GM10266 (cell line): Measurements from ENCODE around the gene ENDOG.

Source experiments
- DNase-seq: peaks from one replicate; pipeline ENCODE4 v3.0.0; 2012; ENCODE audit errors: extremely low spot score
- CTCF ChIP-seq: IDR thresholded peaks from 2 replicates; pipeline ENCODE4 v1.5.1; 2012; ENCODE audit warnings: mild to moderate bottlenecking, low read depth; ENCODE audit not compliant: control insufficient read depth, insufficient read depth; ENCODE audit errors: missing control alignments

Gene ENDOG

GRCh38 chr9:128819716-128820664 lies 1.7 kb downstream of the ENDOG start:
- DNase-seq, result no peak
- TF ChIP-seq CTCF, result no peak

- DNase-seq, result no peak
- TF ChIP-seq CTCF, result no peak
Observed at GRCh38 chr9:128820665-128821583, 2.6 kb downstream of the ENDOG start.

- no peak for TF ChIP-seq CTCF
- no peak for DNase-seq
Observed at GRCh38 chr9:128821584-128822406, 3.5 kb downstream of the ENDOG start.

GRCh38 chr9:128822407-128823042 lies 4.2 kb downstream of the ENDOG start:
- TF ChIP-seq CTCF, result no peak
- DNase-seq, result no peak

GRCh38 chr9:128823362-128823902 lies 5.1 kb downstream of the ENDOG start:
- no peak for DNase-seq
- no peak for TF ChIP-seq CTCF

GRCh38 chr9:128823903-128824406 lies 5.7 kb downstream of the ENDOG start:
- no peak for TF ChIP-seq CTCF
- DNase-seq, result no peak
